Astrocyte (in vitro differentiated cells and primary cell): ENCODE data around the gene FMN1.

ENCODE experiments used
- EZH2 ChIP-seq: IDR thresholded peaks from 2 replicates; pipeline ENCODE4 v1.6.1; 2012; ENCODE audit warnings: mild to moderate bottlenecking, low read length, inconsistent platforms; ENCODE audit not compliant: insufficient read depth
- TF ChIP-seq, protein P1 (sequence below): IDR thresholded peaks from 2 replicates; pipeline ENCODE4 v1.5.1; 2011; ENCODE audit warnings: low read depth, mild to moderate bottlenecking, inconsistent platforms, low read length, moderate library complexity; ENCODE audit not compliant: insufficient read depth

DNA sequence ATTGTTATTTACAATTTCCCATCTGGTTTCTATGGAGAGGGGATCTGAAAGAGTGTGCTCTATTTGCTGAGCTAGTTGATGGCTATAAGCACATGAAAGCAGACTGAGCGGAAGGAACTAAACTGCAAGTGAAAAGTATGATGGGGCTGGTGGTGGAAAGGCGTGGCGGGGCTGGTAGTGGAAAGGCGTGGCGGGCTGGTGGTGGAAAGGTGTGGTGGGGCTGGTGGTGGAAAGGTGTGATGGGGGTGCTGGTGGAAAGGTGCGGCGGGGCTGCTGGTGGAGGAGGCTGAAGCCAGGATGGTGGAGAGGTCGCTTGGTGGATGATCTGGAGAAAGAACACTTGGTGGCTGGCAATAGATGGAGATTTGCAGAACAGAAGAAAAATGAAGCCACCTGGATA, 136.7 kb downstream of the FMN1 start:
- TF ChIP-seq, protein P1, sequence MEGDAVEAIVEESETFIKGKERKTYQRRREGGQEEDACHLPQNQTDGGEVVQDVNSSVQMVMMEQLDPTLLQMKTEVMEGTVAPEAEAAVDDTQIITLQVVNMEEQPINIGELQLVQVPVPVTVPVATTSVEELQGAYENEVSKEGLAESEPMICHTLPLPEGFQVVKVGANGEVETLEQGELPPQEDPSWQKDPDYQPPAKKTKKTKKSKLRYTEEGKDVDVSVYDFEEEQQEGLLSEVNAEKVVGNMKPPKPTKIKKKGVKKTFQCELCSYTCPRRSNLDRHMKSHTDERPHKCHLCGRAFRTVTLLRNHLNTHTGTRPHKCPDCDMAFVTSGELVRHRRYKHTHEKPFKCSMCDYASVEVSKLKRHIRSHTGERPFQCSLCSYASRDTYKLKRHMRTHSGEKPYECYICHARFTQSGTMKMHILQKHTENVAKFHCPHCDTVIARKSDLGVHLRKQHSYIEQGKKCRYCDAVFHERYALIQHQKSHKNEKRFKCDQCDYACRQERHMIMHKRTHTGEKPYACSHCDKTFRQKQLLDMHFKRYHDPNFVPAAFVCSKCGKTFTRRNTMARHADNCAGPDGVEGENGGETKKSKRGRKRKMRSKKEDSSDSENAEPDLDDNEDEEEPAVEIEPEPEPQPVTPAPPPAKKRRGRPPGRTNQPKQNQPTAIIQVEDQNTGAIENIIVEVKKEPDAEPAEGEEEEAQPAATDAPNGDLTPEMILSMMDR, result no peak
- TF ChIP-seq EZH2, result no peak
